Activated CD4-positive, alpha-beta memory T cell treated with anti-CD3 and anti-CD28 coated beads, Interleukin-2, amount 10 ng/mL, durations not matched to agents 7 days and 5 days (primary cell): Measurements from ENCODE around the gene DEGS1. TPM values are rescaled to one million over a fixed set of nuclear protein-coding genes. Genes with fewer than 3 reads are reported as not detected.
"Not testable (repeated sequence)": the region's sequence is repeated elsewhere in the genome, so short reads cannot be mapped to it uniquely, and the experiment has no call there.

ENCODE experiments used
- CTCF ChIA-PET: fragments of 350-600 bp; sonication (Branson Sonifier 250); formaldehyde crosslinking; loops from one replicate; lab custom pipeline; 2021; ENCODE audit warnings: antibody characterized with exemption, inconsistent platforms; lab: Charles Lee
- POLR2A ChIA-PET: fragments of 350-600 bp; sonication (Branson Sonifier 250); formaldehyde crosslinking; loops from one replicate; lab custom pipeline; 2021; ENCODE audit warnings: antibody characterized with exemption; lab: Charles Lee
- DNase-seq: peaks from one replicate; pipeline ENCODE4 v3.0.0-alpha.2; 2020
- H3K27ac Mint-ChIP-seq: one replicate; pipeline ENCODE4 v1.8.0; 2021; ENCODE audit warnings: mild to moderate bottlenecking, mixed read lengths
- H3K27me3 Mint-ChIP-seq: one replicate; pipeline ENCODE4 v1.8.0; 2021; ENCODE audit warnings: mixed read lengths
- H3K36me3 Mint-ChIP-seq: one replicate; pipeline ENCODE4 v1.8.0; 2021; ENCODE audit warnings: low read depth, mixed read lengths
- H3K4me1 Mint-ChIP-seq: one replicate; pipeline ENCODE4 v1.8.0; 2021; ENCODE audit warnings: mixed read lengths
- H3K4me3 Mint-ChIP-seq: one replicate; pipeline ENCODE4 v1.8.0; 2021; ENCODE audit warnings: mild to moderate bottlenecking, mixed read lengths
- H3K9me3 Mint-ChIP-seq: one replicate; pipeline ENCODE4 v1.8.0; 2021; ENCODE audit warnings: mixed read lengths
- total RNA-seq, 2 experiments: library from RNA; stranded (reverse); gene quantifications; one replicate each; pipeline ENCODE4 v1.2.3, GENCODE V29; 2021

DEGS1 gene
- total RNA-seq, 2 experiments from 2014 or later = 69.2 to 69.5 TPM

GRCh38 chr1:224201853-224202252 is 18.8 kb downstream of the DEGS1 start:
- no peaks in the 10 kb centered on the region for H3K9me3 Mint-ChIP-seq
- H3K27me3 Mint-ChIP-seq = no peaks in the 10 kb centered on the region
- H3K4me3 Mint-ChIP-seq = no peak overlapping the region
- peaks cover 14% of the 10 kb centered on the region for H3K4me1 Mint-ChIP-seq
- no peak overlapping the region for H3K27ac Mint-ChIP-seq
- no peak for DNase-seq
- H3K36me3 Mint-ChIP-seq = no peaks in the 10 kb centered on the region
- ChIA-PET CTCF (no interaction called here), POLR2A (no interaction called here)

DNA sequence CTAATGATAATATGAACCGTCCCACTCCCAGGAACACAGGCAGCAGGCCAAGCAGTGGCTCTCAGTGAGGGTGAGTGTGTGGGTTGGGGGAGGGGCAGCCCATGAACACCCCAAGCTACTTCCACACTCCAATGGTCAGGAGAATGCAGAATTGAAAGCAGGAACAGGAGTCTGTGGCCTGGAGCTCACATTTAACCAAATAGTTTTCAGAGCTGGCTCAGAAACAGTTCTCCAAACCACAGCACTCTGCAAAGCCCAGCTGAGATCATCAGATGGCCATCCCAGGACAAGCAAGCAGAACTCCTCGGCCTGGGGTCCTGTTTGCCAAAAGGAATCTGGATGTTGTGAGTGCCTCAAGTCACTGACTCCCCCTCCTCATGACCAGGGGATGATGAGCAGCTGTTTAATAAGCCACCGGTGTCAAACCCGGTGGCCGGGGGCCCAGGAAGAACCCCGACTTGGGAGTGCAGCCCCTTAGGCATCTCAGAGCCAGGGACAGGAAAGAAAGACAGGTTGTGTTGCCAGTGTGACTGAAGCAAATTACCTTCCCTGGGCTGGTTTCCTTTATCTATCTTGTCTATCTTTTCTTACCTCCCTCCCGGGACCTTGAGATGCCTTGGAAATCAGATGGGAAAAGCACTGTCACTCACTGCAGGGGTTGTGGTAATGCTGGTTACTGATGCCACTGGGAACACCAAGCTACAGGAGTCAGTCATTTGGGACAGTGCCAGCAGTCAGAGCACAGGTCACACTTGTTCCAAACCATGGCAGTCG is 20.4 kb downstream of the DEGS1 start:
- no peaks in the 10 kb centered on the region for H3K27me3 Mint-ChIP-seq
- H3K4me1 Mint-ChIP-seq = peaks cover 13% of the 10 kb centered on the region
- no peaks in the 10 kb centered on the region for H3K9me3 Mint-ChIP-seq
- ChIA-PET CTCF (no interaction called here), POLR2A (no interaction called here)
- H3K36me3 Mint-ChIP-seq = no peaks in the 10 kb centered on the region
- no peak overlapping the region for H3K27ac Mint-ChIP-seq
- no peak overlapping the region for H3K4me3 Mint-ChIP-seq
- no peak for DNase-seq

- CTCF ChIA-PET = interaction anchor here (0.7 to 2.3 kb wide), 2 partner anchors 53 to 130 kb away, joined by 3 to 6 read pairs; no protein-coding TSS in a partner anchor
Observed at GRCh38 chr1:224205438-224205840, 22.4 kb downstream of the DEGS1 start.

DNA sequence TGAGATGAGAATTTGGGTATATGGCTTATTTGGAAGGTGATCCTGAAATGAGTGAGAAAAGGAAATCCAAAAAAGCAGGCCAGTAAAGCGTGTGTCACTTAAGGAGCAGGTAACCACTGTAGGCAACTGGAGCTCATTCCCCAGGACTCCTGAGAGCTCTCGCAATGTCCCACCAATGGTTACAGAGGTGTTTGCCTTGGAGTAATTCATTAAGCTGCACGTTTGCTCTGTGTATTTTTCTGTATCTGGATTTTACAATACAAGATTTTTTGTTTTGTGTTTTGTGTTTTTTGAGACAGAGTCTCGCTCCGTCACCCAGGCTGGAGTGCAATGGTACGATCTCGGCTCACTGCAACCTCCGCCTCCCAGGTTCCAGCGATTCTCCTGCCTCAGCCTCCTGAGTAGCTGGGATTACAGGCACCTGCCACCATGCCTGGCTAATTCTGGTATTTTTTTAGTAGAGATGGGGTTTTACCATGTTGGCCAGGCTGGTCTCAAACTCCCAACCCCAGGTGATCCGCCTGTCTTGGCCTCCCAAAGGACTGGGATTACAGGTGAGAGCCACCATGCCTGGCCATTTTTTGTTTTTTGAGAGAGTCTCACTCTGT is 23.0 kb downstream of the DEGS1 start:
- peaks cover 13% of the 10 kb centered on the region for H3K4me1 Mint-ChIP-seq
- not testable (repeated sequence) for H3K27ac Mint-ChIP-seq, DNase-seq, H3K36me3 Mint-ChIP-seq, H3K4me3 Mint-ChIP-seq, H3K9me3 Mint-ChIP-seq, H3K27me3 Mint-ChIP-seq
- CTCF ChIA-PET = interaction anchor here (2.3 kb wide), 1 partner anchor 54 kb away, joined by 6 read pairs; no protein-coding TSS in a partner anchor
- POLR2A ChIA-PET = interaction anchor here (1.0 kb wide), 1 partner anchor 36 kb away, joined by 3 read pairs; no protein-coding TSS in a partner anchor

More at GRCh38 chr1:224205438-224205840, 22.4 kb downstream of the DEGS1 start:
- Mint-ChIP-seq H3K27ac (peak overlapping the region; percentile 36), H3K4me1 (peaks cover 13% of the 10 kb centered on the region), H3K4me3 (no peak overlapping the region), H3K9me3 (no peaks in the 10 kb centered on the region), H3K36me3 (no peaks in the 10 kb centered on the region), H3K27me3 (no peaks in the 10 kb centered on the region)
- peak; percentile 20 for DNase-seq
- POLR2A ChIA-PET = interaction anchor here (1.0 to 1.4 kb wide), 3 partner anchors 13 to 35 kb away, joined by 3 to 4 read pairs (median 3); partner anchors contain the start of gene DEGS1

DNA sequence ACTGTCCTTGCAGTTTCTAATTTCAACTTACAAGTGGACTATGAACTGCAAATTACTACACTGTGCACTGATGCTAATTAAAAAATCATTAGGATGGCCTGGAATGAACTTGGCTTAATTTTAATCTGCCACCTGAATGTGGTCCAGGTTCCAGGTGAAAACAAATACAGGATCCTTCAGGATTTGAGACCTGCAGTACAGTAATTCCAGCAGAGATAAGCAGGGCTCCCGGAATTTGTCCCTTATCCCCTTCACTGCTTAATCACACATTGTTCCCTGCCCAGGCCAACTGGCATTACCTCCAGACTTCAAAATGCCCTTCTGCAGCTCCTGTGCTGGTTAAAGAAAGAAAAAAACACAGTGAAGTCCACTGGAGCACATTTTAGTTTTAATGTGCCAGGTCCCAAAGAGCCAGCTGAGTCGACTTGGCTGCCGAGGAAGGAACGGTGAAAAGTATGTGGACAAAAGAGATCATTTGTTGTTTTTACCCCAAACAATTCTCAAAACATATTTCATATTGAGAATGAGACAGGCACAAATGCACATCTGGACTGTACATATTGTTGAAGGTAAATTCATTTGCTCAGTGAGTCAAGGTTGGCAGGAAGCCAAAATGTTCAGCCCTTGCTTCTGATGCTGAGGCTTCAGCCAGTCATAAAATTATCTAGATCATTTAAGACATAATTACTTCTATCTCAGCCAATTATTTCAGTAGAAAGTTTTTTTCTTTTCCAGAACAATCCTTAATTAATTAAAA is 28.3 kb downstream of the DEGS1 start:
- CTCF ChIA-PET = no interaction called here

DNA sequence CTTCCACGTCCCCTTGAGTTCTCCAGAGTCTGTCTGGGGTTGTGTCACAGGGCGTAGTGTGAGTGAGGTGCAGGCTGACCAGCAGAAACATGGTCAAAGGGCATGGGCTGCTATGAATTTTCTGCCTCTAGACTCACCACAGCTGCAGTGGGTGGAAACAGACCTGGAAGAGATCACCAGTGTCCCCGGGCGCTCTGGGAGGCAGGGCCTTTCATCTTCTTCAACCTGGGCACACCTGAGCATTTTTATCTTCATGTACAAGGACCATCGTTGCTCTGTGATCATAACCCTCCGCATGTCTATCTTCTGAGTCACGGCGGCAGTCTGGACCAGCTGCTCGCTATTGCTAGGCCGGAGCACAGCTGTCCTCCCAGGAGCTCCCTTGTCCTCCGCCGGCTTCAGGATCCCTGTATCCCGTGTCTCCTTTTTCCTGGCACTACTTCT is 29.6 kb downstream of the DEGS1 start:
- DNase-seq = no peak
- peaks cover under 1% of the 10 kb centered on the region for H3K4me1 Mint-ChIP-seq
- CTCF ChIA-PET = no interaction called here

More for the DNA sequence above, 28.3 kb downstream of the DEGS1 start:
- H3K27me3 Mint-ChIP-seq = no peaks in the 10 kb centered on the region
- POLR2A ChIA-PET = interaction anchor here (1.1 kb wide), 1 partner anchor 51 kb away, joined by 3 read pairs; no protein-coding TSS in a partner anchor
- H3K9me3 Mint-ChIP-seq = no peaks in the 10 kb centered on the region
- no peak for DNase-seq
- H3K27ac Mint-ChIP-seq = no peak overlapping the region
- H3K4me3 Mint-ChIP-seq = no peak overlapping the region
- no peaks in the 10 kb centered on the region for H3K4me1 Mint-ChIP-seq
- no peaks in the 10 kb centered on the region for H3K36me3 Mint-ChIP-seq

GRCh38 chr1:224213438-224214119 is 30.5 kb downstream of the DEGS1 start:
- POLR2A ChIA-PET = no interaction called here
- H3K4me3 Mint-ChIP-seq = no peak overlapping the region
- no peak for DNase-seq
- no peak overlapping the region for H3K27ac Mint-ChIP-seq
- H3K36me3 Mint-ChIP-seq = no peaks in the 10 kb centered on the region
- no peaks in the 10 kb centered on the region for H3K27me3 Mint-ChIP-seq
- H3K9me3 Mint-ChIP-seq = no peaks in the 10 kb centered on the region
- H3K4me1 Mint-ChIP-seq = peaks cover 8% of the 10 kb centered on the region
- CTCF ChIA-PET = no interaction called here

More for the DNA sequence above, 29.6 kb downstream of the DEGS1 start:
- H3K9me3 Mint-ChIP-seq = no peaks in the 10 kb centered on the region
- H3K27ac Mint-ChIP-seq = no peak overlapping the region
- POLR2A ChIA-PET = no interaction called here
- no peaks in the 10 kb centered on the region for H3K27me3 Mint-ChIP-seq
- no peak overlapping the region for H3K4me3 Mint-ChIP-seq
- no peaks in the 10 kb centered on the region for H3K36me3 Mint-ChIP-seq

- peaks cover 11% of the 10 kb centered on the region for H3K4me1 Mint-ChIP-seq
- no peaks in the 10 kb centered on the region for H3K9me3 Mint-ChIP-seq
- no peak overlapping the region for H3K27ac Mint-ChIP-seq
- H3K27me3 Mint-ChIP-seq = peaks cover 5% of the 10 kb centered on the region
- POLR2A ChIA-PET = no interaction called here
- H3K4me3 Mint-ChIP-seq = no peak overlapping the region
- CTCF ChIA-PET = no interaction called here
- DNase-seq = no peak
- no peaks in the 10 kb centered on the region for H3K36me3 Mint-ChIP-seq
Observed at GRCh38 chr1:224216382-224216781, 33.3 kb downstream of the DEGS1 start.

GRCh38 chr1:224217655-224218623 is 34.9 kb downstream of the DEGS1 start:
- Mint-ChIP-seq H3K4me3 (no peak overlapping the region), H3K4me1 (peaks cover 11% of the 10 kb centered on the region), H3K36me3 (no peaks in the 10 kb centered on the region), H3K9me3 (no peaks in the 10 kb centered on the region), H3K27ac (no peak overlapping the region), H3K27me3 (peaks cover 5% of the 10 kb centered on the region)
- DNase-seq = no peak
- ChIA-PET CTCF (no interaction called here), POLR2A (no interaction called here)

DNA sequence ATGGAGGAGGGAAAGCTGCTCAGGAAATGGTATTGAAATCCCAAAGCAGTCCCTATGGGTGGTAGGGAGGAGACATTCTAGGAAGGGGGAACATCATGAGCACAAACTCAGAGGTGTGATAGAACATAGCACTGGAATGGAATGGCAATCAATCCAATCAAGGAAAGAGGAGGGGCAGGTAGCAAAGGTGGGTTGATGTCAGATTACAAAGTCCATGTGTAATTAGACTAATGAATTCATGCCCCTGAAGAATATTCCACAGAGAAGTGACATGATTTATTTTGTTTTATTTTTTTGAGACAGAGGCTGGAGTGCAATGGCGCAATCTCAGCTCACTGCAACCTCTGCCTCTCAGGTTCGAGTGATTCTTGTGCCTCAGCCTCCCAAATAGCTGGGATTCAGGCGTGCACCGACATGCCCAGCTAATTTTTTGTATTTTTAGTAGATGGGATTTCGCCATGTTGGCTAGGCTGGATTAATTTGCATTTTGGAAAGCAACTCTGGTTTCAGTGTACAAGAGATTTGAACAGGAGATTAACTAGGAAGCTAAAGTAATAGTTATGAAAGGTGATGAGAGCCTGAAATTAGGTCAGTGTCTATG is 36.1 kb downstream of the DEGS1 start:
- no peak for DNase-seq
- Mint-ChIP-seq H3K4me3 (no peak overlapping the region), H3K27ac (no peak overlapping the region), H3K9me3 (no peaks in the 10 kb centered on the region), H3K27me3 (peaks cover 5% of the 10 kb centered on the region), H3K4me1 (peaks cover 11% of the 10 kb centered on the region), H3K36me3 (no peaks in the 10 kb centered on the region)
- ChIA-PET POLR2A (no interaction called here), CTCF (interaction anchor here (0.8 kb wide), 1 partner anchor 103 kb away, joined by 3 read pairs; no protein-coding TSS in a partner anchor)

GRCh38 chr1:224219612-224220059 is 36.6 kb downstream of the DEGS1 start:
- no peak for DNase-seq
- peaks cover 11% of the 10 kb centered on the region for H3K4me1 Mint-ChIP-seq
- H3K27me3 Mint-ChIP-seq = peaks cover 5% of the 10 kb centered on the region
- H3K4me3 Mint-ChIP-seq = no peak overlapping the region
- ChIA-PET POLR2A (no interaction called here), CTCF (interaction anchor here (0.8 kb wide), 1 partner anchor 104 kb away, joined by 3 read pairs; no protein-coding TSS in a partner anchor)
- no peak overlapping the region for H3K27ac Mint-ChIP-seq
- H3K9me3 Mint-ChIP-seq = no peaks in the 10 kb centered on the region
- no peaks in the 10 kb centered on the region for H3K36me3 Mint-ChIP-seq
